Stimulated activated CD4-positive, alpha-beta T cell treated with anti-CD3 and anti-CD28 coated beads, Interleukin-4, amount 100 ng/mL, for 1 hour (primary cell): Measurements from ENCODE around the gene COA1.
"Not testable (repeated sequence)": the region's sequence is repeated elsewhere in the genome, so short reads cannot be mapped to it uniquely, and the experiment has no call there.

ENCODE experiments used
- DNase-seq: peaks from one replicate; pipeline ENCODE4 v3.0.0-alpha.2; 2020

The COA1 gene, protein sequence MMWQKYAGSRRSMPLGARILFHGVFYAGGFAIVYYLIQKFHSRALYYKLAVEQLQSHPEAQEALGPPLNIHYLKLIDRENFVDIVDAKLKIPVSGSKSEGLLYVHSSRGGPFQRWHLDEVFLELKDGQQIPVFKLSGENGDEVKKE

GRCh38 chr7:43729214-43729923 lies at the start of gene COA1:
Gene COA1, minus strand, starts transcription at chr7:43729523. Its CDS starts 80,909 bp downstream, at chr7:43648614.
- peak; percentile 83 for DNase-seq

DNA sequence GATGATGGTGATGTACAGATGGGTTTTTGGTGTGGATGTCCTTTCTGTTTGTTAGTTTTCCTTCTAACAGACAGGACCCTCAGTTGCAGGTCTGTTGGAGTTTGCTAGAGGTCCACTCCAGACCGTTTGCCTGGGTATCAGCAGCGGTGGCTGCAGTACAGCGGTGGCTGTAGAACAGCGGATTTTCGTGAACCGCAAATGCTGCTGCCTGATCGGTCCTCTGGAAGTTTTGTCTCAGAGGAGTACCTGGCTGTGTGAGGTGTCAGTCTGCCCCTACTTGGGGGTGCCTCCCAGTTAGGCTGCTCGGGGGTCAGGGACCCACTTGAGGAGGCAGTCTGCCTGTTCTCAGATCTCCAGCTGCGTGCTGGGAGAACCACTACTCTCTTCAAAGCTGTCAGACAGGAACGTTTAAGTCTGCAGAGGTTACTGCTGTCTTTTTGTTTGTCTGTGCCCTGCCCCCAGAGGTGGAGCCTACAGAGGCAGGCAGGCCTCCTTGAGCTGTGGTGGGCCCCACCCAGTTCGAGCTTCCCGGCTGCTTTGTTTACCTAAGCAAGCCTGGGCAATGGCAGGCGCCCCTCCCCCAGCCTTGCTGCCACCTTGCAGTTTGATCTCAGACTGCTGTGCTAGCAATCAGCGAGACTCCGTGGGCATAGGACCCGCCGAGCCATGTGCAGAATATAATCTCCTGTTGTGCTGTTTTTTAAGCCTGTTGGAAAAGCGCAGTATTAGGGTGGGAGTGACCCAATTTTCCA lies 49.1 kb upstream of the COA1 start:
- DNase-seq = not testable (repeated sequence)

DNA sequence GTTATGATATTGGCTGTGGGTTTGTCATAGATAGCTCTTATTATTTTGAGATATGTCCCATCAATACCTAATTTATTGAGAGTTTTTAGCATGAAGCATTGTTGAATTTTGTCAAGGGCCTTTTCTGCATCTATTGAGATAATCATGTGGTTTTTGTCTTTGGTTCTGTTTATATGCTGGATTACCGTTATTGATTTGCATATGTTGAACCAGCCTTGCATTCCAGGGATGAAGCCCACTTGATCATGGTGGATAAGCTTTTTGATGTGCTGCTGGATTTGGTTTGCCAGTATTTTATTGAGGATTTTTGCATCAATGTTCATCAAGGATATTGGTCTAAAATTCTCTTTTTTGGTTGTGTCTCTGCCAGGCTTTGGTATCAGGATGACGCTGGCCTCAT lies 45.9 kb upstream of the COA1 start:
- DNase-seq = not testable (repeated sequence)

DNA sequence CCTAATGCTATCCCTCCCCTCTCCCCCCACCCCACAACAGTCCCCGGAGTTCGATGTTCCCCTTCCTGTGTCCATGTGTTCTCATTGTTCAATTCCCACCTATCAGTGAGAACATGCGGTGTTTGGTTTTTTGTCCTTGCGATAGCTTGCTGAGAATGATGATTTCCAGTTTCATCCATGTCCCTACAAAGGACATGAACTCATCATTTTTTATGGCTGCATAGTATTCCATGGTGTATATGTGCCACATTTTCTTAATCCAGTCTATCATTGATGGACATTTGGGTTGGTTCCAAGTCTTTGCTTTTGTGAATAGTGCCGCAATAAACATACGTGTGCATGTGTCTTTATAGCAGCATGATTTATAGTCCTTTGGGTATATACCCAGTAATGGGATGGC lies 43.9 kb upstream of the COA1 start:
- not testable (repeated sequence) for DNase-seq

DNA sequence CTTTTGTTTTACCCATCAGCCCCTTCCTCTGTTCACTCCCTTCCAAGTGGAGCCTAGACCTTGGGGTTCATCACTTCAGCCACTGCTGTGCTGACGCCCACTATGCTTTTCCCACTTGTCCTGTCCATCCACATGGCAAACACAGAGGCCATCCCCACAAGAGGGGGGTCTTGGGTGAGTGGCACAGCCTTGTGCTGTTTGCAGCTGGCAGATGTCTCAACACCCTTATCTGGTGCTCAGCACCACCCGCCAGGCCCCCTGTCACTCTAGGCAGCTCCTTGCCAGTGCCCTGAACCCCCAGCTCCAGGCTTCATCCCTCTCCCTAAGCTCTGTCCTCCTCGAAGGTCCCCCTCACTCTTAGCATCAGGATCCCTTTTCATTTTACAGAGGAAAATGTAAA lies 42.2 kb upstream of the COA1 start:
- no peak for DNase-seq

DNA sequence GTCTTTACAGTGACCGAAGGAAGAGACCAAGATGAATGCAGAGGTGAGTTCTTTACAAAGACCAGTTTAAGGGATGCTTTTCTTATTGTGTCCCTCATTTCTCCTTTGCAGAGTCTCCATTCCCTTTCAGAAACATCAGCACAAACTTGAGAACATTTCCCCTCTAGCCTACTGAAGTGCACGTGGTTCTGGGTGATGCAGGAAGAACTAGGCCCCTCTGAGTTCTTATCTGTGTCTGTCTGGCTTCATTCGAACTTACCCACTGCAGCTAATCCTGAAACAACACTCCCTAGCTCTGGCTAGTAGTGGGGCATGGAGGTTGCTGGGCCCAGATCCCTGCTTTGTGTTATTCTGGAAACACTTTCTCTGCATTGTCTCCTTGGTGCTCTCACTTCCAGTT lies 41.8 kb upstream of the COA1 start:
- DNase-seq = no peak

DNA sequence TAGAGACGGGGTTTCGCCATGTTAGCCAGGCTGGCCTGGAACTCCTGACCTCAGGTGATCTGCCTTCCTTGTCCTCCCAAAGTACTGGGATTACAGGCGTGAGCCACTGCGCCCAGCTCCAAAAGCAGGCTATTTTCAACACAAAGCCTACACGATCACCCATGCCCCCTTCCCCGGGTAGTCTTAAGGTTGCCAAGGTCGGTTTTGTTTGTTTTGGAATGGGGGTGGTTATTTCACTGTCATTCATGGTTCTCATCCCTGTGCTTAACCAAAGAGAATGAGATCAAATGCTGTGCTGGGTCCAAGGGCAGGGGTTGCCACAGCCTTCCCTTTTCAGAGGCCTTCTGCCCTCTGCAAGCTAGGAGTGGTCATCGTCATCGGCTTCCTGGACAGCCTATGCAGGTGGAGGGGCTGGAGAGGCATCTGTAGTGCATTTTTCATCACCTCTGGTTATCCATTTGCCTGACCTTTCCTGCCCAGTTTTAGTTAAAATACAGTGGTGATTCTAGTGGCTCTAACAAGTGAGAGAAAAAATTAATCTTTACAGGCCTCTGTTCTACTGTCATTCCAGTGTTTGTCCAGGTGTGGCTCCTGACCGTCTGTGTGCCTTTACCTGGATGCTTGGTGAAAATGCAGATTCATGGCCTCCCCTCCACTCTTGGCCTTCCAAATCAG lies 40.6 kb upstream of the COA1 start:
- DNase-seq = no peak

DNA sequence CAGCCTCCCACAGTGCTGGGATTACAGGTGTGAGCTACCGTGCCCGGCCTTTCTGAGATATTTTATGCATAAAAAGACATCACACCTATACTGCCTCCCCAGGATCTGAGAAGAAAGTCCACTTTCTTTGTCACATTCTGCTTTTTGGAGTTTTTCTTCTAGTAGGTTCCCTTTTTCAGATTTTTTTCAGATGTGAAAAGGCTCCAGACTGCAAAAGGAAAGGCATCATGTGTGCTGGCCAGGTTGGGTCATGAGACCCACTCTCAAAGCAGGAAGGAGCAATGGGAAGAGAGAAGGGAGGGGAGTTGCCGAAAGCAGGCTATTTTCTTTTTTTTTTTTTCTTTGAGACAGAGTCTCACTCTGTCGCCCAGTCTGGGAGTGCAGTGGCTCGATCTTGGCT lies 40.0 kb upstream of the COA1 start:
- DNase-seq = no peak

GRCh38 chr7:43768887-43769272 lies 39.6 kb upstream of the COA1 start:
- no peak for DNase-seq

- no peak for DNase-seq
Observed at GRCh38 chr7:43768201-43768886, 39.0 kb upstream of the COA1 start.

- DNase-seq = no peak
Observed at GRCh38 chr7:43767311-43767710, 38.0 kb upstream of the COA1 start.

DNA sequence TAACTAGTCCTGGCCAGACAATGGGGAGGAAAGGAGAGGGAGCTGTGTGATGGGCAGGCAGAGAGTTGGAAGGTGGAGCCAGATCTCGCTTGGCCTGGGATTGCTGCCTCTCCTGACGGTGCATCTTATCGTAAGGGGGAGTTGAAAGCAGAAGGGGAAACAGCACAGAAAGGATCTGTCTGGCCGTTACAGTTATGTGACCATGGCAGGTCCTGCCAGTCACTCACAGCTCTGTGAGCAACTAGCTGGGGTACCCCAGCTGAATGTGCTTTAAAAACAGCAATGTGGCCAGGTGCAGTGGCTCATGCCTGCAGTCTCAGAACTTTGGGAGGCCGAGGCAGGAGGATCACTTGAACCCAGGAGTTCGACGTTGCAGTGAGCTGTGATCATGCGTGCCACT lies 37.2 kb upstream of the COA1 start:
- DNase-seq = no peak

- no peak for DNase-seq
Observed at GRCh38 chr7:43764807-43765491, 35.6 kb upstream of the COA1 start.

DNA sequence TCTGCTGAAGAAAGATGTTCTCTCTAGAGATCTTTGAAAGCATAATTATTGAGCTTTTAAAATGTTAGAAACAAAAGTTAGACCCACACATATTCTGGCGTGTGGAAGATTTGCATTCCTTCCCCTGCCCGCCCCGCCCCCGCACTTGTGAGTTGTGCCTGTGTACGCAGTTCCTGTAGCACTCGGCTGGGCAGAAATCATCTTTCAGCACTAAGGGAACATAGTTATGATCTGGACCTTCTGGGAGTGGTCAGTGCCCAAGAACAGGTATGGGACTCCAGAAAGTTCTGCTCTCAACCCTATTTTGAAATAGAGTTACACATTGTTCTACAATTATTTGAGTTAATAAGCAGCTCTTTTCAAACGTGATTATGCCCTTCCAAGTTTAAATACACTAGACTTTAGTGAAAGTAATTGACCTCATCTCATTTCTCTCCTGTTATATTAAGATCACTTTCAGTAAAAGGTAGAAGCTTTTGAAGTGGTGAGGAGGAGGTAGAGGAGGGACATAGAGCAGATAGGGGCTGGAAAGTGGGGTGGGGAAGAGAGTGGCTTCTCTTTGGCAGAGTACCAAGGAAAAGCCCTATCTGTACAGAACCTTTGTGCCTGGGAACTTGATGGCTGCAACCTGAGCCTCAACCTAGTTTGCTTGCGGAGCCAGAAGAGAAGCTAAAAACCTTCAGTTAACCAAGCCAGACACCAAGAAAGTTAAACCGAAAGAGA lies 34.9 kb upstream of the COA1 start:
- DNase-seq = peak; percentile 60

DNA sequence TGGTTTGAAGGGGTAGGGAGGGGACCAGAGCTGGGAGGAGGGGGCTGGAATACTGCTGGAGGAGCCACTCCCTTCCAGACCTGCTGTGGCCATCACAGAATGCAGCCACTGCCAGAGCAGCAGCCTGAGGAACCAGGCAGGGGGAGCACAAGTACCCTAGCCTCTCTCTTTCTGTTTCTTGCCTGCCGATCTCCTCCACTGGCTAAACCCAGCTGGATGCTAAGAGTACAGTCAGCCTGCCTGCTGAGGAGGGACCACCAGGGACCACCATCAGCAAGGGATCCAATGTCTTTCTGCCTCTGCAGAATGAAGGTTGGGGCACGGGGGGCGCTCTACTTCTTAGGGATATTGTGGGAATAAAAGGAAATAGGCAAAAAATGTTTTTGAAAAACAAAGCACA lies 33.9 kb upstream of the COA1 start:
- DNase-seq = no peak

DNA sequence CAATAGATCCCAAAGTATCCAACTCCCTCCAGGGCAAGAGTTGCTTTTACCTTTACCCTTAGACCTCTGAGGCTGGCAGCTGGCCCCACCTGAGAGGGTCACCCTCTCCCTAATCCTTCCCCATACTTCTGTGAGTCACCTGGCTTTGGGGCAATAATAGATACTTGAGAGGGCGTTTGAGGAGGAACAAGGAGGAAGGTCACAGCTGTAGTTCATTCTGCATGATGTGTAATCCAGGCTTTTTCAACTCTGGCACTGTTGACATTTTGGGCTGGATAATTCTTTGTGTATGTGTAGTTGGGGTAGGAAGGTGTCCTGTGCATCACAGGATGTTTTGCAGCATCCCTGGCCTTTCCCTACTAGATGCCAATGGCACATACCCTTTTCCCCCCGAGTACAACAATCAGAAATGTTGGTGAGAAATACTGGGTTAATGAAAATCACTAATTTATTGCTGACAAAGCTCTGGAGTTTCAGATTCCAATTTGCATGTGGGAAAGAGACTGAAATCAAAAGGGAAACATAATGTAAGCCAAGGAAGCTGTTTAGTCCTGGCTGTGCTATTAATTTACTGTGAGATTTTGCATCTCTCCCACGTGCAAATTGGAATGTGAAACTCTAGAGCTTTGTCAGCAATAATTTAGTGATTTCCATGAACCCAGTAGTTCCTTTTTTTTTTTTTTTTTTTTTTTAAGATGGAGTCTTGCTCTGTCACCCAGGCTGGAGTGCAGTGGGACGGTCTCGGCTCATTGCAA lies 32.8 kb upstream of the COA1 start:
- DNase-seq = no peak

GRCh38 chr7:43761382-43761781 lies 32.1 kb upstream of the COA1 start:
- DNase-seq = no peak

DNA sequence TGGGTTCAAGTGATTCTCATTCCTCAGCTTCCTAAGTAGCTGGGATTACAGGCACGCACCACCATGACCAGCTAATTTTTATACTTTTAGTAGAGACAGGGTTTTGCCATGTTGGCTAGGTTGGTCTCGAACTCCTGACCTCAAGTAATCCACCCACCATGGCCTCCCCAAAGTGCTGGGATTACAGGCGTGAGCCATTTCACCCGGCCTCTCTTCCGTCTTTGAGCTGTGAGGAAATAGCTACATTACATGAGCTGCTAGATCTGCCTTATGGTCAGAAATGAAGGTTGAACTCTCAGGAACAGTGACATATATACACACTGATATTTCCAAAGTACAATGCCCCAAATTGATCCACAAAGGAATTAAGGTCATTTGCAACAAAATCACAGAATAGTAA lies 31.5 kb upstream of the COA1 start:
- DNase-seq = no peak

GRCh38 chr7:43758822-43759683 lies 29.7 kb upstream of the COA1 start:
- DNase-seq = peak; percentile 52
